Measurements from ENCODE around the gene SHANK3. TPM values are rescaled to one million over a fixed set of nuclear protein-coding genes. Genes with fewer than 3 reads are reported as not detected.

SHANK3 gene
- total and polyA plus RNA-seq, 2 experiments from 2014 or later = 0.10 to 0.97 TPM

DNA sequence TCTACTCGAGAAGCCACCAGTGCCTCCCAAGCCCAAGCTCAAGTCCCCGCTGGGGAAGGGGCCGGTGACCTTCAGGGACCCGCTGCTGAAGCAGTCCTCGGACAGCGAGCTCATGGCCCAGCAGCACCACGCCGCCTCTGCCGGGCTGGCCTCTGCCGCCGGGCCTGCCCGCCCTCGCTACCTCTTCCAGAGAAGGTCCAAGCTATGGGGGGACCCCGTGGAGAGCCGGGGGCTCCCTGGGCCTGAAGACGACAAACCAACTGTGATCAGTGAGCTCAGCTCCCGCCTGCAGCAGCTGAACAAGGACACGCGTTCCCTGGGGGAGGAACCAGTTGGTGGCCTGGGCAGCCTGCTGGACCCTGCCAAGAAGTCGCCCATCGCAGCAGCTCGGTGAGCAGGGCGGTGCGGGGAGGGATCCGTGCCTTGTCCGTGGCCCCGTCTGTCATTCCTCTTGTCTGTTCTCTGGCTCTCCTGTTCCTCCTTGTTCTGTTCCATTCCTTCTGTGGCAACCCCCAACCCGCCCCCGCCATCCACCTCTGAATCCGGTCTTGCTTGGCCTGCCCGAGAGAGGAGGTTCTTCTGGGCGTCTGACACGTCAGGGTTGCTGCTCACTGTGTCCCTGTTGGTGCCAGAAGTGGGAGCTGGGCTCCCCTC is 49.6 kb downstream of the SHANK3 start:
- Histone ChIP-seq H3K9me2 (ENCODE audit: insufficient read depth) (no peaks in the 10 kb centered on the region), H3K9ac (no peak overlapping the region), H3K27me3 (replicated peaks; ENCODE audit: insufficient read depth) (0 out of 2 replicates have a peak, but pooled peaks cover 8% of the 10 kb centered on the region), H3F3A (ENCODE audit: insufficient read depth) (no peaks in the 10 kb centered on the region), H2AFZ (no peak overlapping the region), H3K4me2 (ENCODE audit: unreplicated experiment) (no peak overlapping the region), H3K79me2 (ENCODE audit: insufficient read depth) (no peaks in the 10 kb centered on the region), H4K20me1 (ENCODE audit: insufficient read depth) (no peaks in the 10 kb centered on the region), H3K9me3 (ENCODE audit: low read depth) (no peaks in the 10 kb centered on the region), H3K4me1 (ENCODE audit: insufficient read depth) (no peaks in the 10 kb centered on the region), H3K27ac (no peak overlapping the region), H3K4me3 (no peak overlapping the region), H3K36me3 (ENCODE audit: low read depth) (no peaks in the 10 kb centered on the region)
- WGBS, 2 experiments (ENCODE audit: low coverage in 1 of 2, low lambda C conversion rate in 2 of 2, missing lambda C conversion rate in 2 of 2) = 90 to 93% methylated on average over 25 to 33 of the region's 33 CpGs
- in situ Hi-C loops (cut with MboI) = no loop called here
- DNase-seq = no peak
- TF ChIP-seq EZH2phosphoT487 (IDR thresholded peaks at IDR 0.05; ENCODE audit: insufficient read depth, low read depth) (no peak), EZH2 (IDR thresholded peaks at IDR 0.05; ENCODE audit: insufficient read depth, poor library complexity, severe bottlenecking) (no peak)

Small RNA genes lying within 50 kb of the gene (small RNA-seq; reads per million reads assigned to genes)
- gene RF00019 (ENCODE audit: low read depth, low replicate concordance) = not detected
- gene RNU6-409P (ENCODE audit: low read depth, low replicate concordance) = not detected

Other genes starting within 250 kb of the SHANK3 start
- gene SBF1, start 197.8 kb upstream of the SHANK3 start, total RNA-seq (2014; rRNA removed; shearing (Covaris generic)) = 92.0 and 93.5 TPM in 2 replicates
- 25.2 and 27.6 TPM in 2 replicates for gene SBF1, start 197.8 kb upstream of the SHANK3 start, polyA plus RNA-seq (2016; fragmentation: Nextera tagmentation; extraction: Ambion mirVana)
- 11.4 and 15.2 TPM in 2 replicates for gene ADM2, start 191.3 kb upstream of the SHANK3 start, total RNA-seq (2014; rRNA removed; shearing (Covaris generic))
- gene ADM2, start 191.3 kb upstream of the SHANK3 start, polyA plus RNA-seq (2016; fragmentation: Nextera tagmentation; extraction: Ambion mirVana) = 11.6 and 14.0 TPM in 2 replicates
- gene MIOX, start 186.0 kb upstream of the SHANK3 start, total RNA-seq (2014; rRNA removed; shearing (Covaris generic)) = not detected in 2 replicates
- gene MIOX, start 186.0 kb upstream of the SHANK3 start, polyA plus RNA-seq (2016; fragmentation: Nextera tagmentation; extraction: Ambion mirVana) = 0.16 TPM in 1 of 2 replicates, not detected in the other
- gene LMF2, start 165.1 kb upstream of the SHANK3 start, total RNA-seq (2014; rRNA removed; shearing (Covaris generic)) = 95.0 and 124 TPM in 2 replicates
- 101 and 106 TPM in 2 replicates for gene LMF2, start 165.1 kb upstream of the SHANK3 start, polyA plus RNA-seq (2016; fragmentation: Nextera tagmentation; extraction: Ambion mirVana)
- gene NCAPH2, start 164.6 kb upstream of the SHANK3 start, total RNA-seq (2014; rRNA removed; shearing (Covaris generic)) = 33.8 and 61.0 TPM in 2 replicates
- 27.7 and 28.6 TPM in 2 replicates for gene NCAPH2, start 164.6 kb upstream of the SHANK3 start, polyA plus RNA-seq (2016; fragmentation: Nextera tagmentation; extraction: Ambion mirVana)
- gene SCO2, start 147.2 kb upstream of the SHANK3 start, total RNA-seq (2014; rRNA removed; shearing (Covaris generic)) = 8.4 and 17.5 TPM in 2 replicates
- 11.0 and 15.0 TPM in 2 replicates for gene SCO2, start 147.2 kb upstream of the SHANK3 start, polyA plus RNA-seq (2016; fragmentation: Nextera tagmentation; extraction: Ambion mirVana)
- gene TYMP, start 142.8 kb upstream of the SHANK3 start, total RNA-seq (2014; rRNA removed; shearing (Covaris generic)) = 33.2 and 42.4 TPM in 2 replicates
- 24.3 and 24.8 TPM in 2 replicates for gene TYMP, start 142.8 kb upstream of the SHANK3 start, polyA plus RNA-seq (2016; fragmentation: Nextera tagmentation; extraction: Ambion mirVana)
- gene KLHDC7B, start 126.9 kb upstream of the SHANK3 start, total RNA-seq (2014; rRNA removed; shearing (Covaris generic)) = not detected in 2 replicates
- gene KLHDC7B, start 126.9 kb upstream of the SHANK3 start, polyA plus RNA-seq (2016; fragmentation: Nextera tagmentation; extraction: Ambion mirVana) = 0.06 TPM in 1 of 2 replicates, not detected in the other
- not detected in 2 replicates for gene SYCE3, start 109.9 kb upstream of the SHANK3 start, total RNA-seq (2014; rRNA removed; shearing (Covaris generic))
- gene SYCE3, start 109.9 kb upstream of the SHANK3 start, polyA plus RNA-seq (2016; fragmentation: Nextera tagmentation; extraction: Ambion mirVana) = 0.49 and 0.80 TPM in 2 replicates
- 1.6 and 2.9 TPM in 2 replicates for gene CPT1B, start 94.4 kb upstream of the SHANK3 start, total RNA-seq (2014; rRNA removed; shearing (Covaris generic))
- gene CPT1B, start 94.4 kb upstream of the SHANK3 start, polyA plus RNA-seq (2016; fragmentation: Nextera tagmentation; extraction: Ambion mirVana) = 1.0 and 1.3 TPM in 2 replicates
- 38.7 and 41.3 TPM in 2 replicates for gene CHKB, start 90.0 kb upstream of the SHANK3 start, total RNA-seq (2014; rRNA removed; shearing (Covaris generic))
- gene CHKB, start 90.0 kb upstream of the SHANK3 start, polyA plus RNA-seq (2016; fragmentation: Nextera tagmentation; extraction: Ambion mirVana) = 30.7 and 41.7 TPM in 2 replicates
- 0.38 TPM in 1 of 2 replicates, not detected in the other for gene MAPK8IP2, start 72.0 kb upstream of the SHANK3 start, total RNA-seq (2014; rRNA removed; shearing (Covaris generic))
- gene MAPK8IP2, start 72.0 kb upstream of the SHANK3 start, polyA plus RNA-seq (2016; fragmentation: Nextera tagmentation; extraction: Ambion mirVana) = 0.06 and 0.09 TPM in 2 replicates
- 59.6 and 59.7 TPM in 2 replicates for gene ARSA, start 44.7 kb upstream of the SHANK3 start, total RNA-seq (2014; rRNA removed; shearing (Covaris generic))
- 31.7 and 32.9 TPM in 2 replicates for gene ARSA, start 44.7 kb upstream of the SHANK3 start, polyA plus RNA-seq (2016; fragmentation: Nextera tagmentation; extraction: Ambion mirVana)
- not detected in 2 replicates for gene ACR, start 65.4 kb downstream of the SHANK3 start, total RNA-seq (2014; rRNA removed; shearing (Covaris generic))
- gene ACR, start 65.4 kb downstream of the SHANK3 start, polyA plus RNA-seq (2016; fragmentation: Nextera tagmentation; extraction: Ambion mirVana) = not detected in 2 replicates
- 18.4 and 21.6 TPM in 2 replicates for gene RABL2B, start 110.8 kb downstream of the SHANK3 start, total RNA-seq (2014; rRNA removed; shearing (Covaris generic))
- 22.4 and 23.6 TPM in 2 replicates for gene RABL2B, start 110.8 kb downstream of the SHANK3 start, polyA plus RNA-seq (2016; fragmentation: Nextera tagmentation; extraction: Ambion mirVana)

Data from GM23248 (cell line).